Measurements from ENCODE around the gene LGI4. TPM values are rescaled to one million over a fixed set of nuclear protein-coding genes. Genes with fewer than 3 reads are reported as not detected.

Gene LGI4
- total and polyA plus RNA-seq, 3 experiments from 2014 or later, result 0.18 TPM; not detected in 2

DNA sequence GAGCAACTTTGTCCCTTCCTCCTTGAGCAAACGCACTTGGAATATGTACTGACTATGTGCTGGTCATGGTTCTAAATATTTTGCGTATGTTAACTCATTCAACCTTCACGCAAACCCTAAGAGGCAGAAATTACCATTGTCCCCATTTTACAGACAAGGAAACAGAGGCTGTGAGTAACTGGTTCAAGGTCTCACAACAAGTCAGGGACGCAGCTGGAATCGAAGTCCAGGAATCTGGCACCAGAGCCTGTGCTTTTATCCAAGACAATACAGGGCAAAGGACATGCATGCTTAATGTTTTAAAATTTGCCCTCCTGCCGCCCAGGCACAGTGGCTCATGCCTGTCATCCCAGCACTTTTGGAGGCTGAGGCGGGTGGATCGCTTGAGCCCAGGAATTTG lies 24.7 kb upstream of the LGI4 start:
- no peaks in the 10 kb centered on the region for H3K9me3 ChIP-seq (ENCODE audit: low read length)
- Mint-ChIP-seq H3K4me3 (peak overlapping the region in 3 of 7 donors; percentile 10 to 50 (median 35)), H3K27me3 (peaks cover 0 to 2% of the 10 kb centered on the region in 2 donors), H3K36me3 (peaks cover 46 to 99% (median 46%) of the 10 kb centered on the region in 3 donors), H3K9me3 (peaks cover 0 to 4% (median 2%) of the 10 kb centered on the region in 5 donors), H3K27ac (peak overlapping the region in 5 of 8 donors; percentile 50 to 99 (median 71)), H3K4me1 (peaks cover 52 to 66% (median 62%) of the 10 kb centered on the region in 3 donors)
- H3K27me3 ChIP-seq (ENCODE audit: insufficient read depth, low read length, poor library complexity, severe bottlenecking), result no peaks in the 10 kb centered on the region
- ChIA-PET POLR2A (no interaction called here), CTCF (interaction anchor here (1.1 to 1.4 kb wide), 2 partner anchors 12 to 18 kb away, joined by 3 read pairs; no protein-coding TSS in a partner anchor)
- no peak for DNase-seq
- H3K27ac ChIP-seq (ENCODE audit: low read depth, low read length), result no peak overlapping the region
- no peak overlapping the region for H3K4me3 ChIP-seq (ENCODE audit: low read length)
- peaks cover 71% of the 10 kb centered on the region for H3K36me3 ChIP-seq (ENCODE audit: insufficient read depth, low read length)
- peaks cover 26% of the 10 kb centered on the region for H3K4me1 ChIP-seq (ENCODE audit: insufficient read depth, low read length)

DNA sequence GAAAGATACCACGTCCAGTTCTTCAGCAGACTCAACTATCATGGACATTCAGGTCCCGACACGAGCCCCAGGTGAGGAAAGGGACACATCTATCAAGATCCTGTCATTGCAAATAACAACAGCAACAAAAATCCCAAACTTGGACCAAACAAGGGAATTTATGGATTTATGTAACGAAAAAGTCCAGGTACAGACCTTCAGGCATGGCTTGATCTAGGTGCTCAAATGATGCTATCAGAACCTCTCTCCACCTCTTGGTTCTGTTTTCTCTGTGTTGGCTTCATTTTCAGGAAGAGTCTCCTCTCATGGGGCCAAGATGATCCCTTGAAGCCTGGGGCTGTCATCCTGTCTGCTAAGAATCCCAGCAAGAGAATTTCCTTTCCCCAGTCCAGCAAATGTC lies 22.6 kb upstream of the LGI4 start:
- DNase-seq, result no peak
- Mint-ChIP-seq H3K27ac (peak overlapping the region; percentile 10 to 99 (median 66)), H3K4me1 (peaks cover 52 to 65% (median 62%) of the 10 kb centered on the region in 3 donors), H3K4me3 (peak overlapping the region in 6 of 7 donors; percentile 54 to 100 (median 98)), H3K36me3 (peaks cover 30 to 84% (median 33%) of the 10 kb centered on the region in 3 donors), H3K9me3 (peaks cover 0 to 4% (median 0%) of the 10 kb centered on the region in 5 donors), H3K27me3 (no peaks in the 10 kb centered on the region)
- H3K27ac ChIP-seq (ENCODE audit: low read depth, low read length), result no peak overlapping the region
- H3K4me3 ChIP-seq (ENCODE audit: low read length), result no peak overlapping the region
- ChIA-PET CTCF (no interaction called here), POLR2A (no interaction called here)
- no peaks in the 10 kb centered on the region for H3K27me3 ChIP-seq (ENCODE audit: insufficient read depth, low read length, poor library complexity, severe bottlenecking)
- H3K4me1 ChIP-seq (ENCODE audit: insufficient read depth, low read length), result peaks cover 34% of the 10 kb centered on the region
- no peaks in the 10 kb centered on the region for H3K9me3 ChIP-seq (ENCODE audit: low read length)
- peaks cover 49% of the 10 kb centered on the region for H3K36me3 ChIP-seq (ENCODE audit: insufficient read depth, low read length)

DNA sequence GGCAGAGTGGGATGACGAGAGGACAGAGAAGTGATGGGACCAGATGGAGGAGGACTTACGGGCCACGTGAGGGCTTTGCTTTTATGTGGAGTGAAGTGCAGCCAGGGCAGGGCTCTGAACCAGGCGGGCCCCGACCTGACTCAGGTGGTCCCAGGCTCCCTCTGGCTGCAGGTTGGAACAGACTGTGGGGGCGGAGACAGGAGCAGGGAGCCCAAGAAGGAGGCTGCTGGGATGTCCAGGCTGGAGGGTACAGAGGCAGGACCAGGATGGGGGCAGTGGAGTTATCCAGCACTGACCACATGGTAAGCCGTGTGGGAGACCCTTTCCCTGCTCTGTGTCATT lies 21.8 kb upstream of the LGI4 start:
- H3K4me3 Mint-ChIP-seq, result peak overlapping the region; percentile 96 to 100 (median 99)
- H3K36me3 ChIP-seq (ENCODE audit: insufficient read depth, low read length), result peaks cover 41% of the 10 kb centered on the region
- H3K4me1 Mint-ChIP-seq, result peaks cover 51 to 59% (median 55%) of the 10 kb centered on the region in 3 donors
- peak overlapping the region; percentile 91 to 100 (median 98) for H3K27ac Mint-ChIP-seq
- H3K4me1 ChIP-seq (ENCODE audit: insufficient read depth, low read length), result peaks cover 37% of the 10 kb centered on the region
- H3K27me3 ChIP-seq (ENCODE audit: insufficient read depth, low read length, poor library complexity, severe bottlenecking), result no peaks in the 10 kb centered on the region
- H3K27ac ChIP-seq (ENCODE audit: low read depth, low read length), result peak overlapping the region; percentile 91
- no peaks in the 10 kb centered on the region for H3K27me3 Mint-ChIP-seq
- H3K9me3 Mint-ChIP-seq, result no peaks in the 10 kb centered on the region
- H3K36me3 Mint-ChIP-seq, result peaks cover 23 to 76% (median 26%) of the 10 kb centered on the region in 3 donors
- CTCF ChIA-PET, result interaction anchor here (1.0 to 1.4 kb wide), 4 partner anchors 15 to 112 kb away, joined by 3 to 5 read pairs (median 4); no protein-coding TSS in a partner anchor
- H3K4me3 ChIP-seq (ENCODE audit: low read length), result peak overlapping the region; percentile 92
- no peak for DNase-seq
- H3K9me3 ChIP-seq (ENCODE audit: low read length), result no peaks in the 10 kb centered on the region
- POLR2A ChIA-PET, result no interaction called here

DNA sequence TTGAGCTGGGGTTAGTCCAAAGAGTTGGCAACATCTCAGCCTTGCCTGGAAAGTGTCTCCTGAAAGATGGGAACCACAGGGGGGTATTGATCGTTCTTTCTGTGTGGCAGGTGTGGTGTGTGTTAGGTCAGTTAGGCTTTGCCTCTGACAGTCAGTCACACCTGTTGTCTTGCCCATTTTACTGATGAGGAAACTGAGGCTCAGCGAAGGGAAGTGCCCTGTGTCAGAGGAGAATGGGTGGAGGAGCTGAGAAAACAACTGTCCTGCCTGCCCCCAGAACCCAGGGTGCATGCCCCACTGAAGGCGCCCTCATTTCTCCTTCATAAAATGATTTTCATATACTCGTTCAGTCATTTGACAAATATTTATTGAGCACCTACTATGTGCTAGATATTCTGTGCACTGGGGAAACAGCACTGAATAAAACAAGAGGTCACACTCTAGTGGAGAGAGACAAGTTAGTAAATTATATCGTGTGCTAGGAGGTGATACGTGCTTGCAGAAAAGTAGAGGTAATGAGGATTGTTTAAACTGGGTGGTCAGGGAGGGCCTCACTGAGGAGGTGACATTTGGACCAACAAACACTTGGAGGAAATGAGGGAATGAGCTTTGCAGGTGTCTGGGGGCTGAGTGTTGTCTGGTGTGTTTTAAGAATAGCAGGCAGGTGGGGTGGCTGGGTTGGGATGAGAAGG lies 21.3 kb upstream of the LGI4 start:
- no peaks in the 10 kb centered on the region for H3K27me3 ChIP-seq (ENCODE audit: insufficient read depth, low read length, poor library complexity, severe bottlenecking)
- Mint-ChIP-seq H3K9me3 (no peaks in the 10 kb centered on the region), H3K4me3 (peak overlapping the region; percentile 96 to 100 (median 99)), H3K27me3 (no peaks in the 10 kb centered on the region), H3K36me3 (peaks cover 18 to 71% (median 21%) of the 10 kb centered on the region in 3 donors), H3K27ac (peak overlapping the region; percentile 91 to 100 (median 98)), H3K4me1 (peaks cover 50 to 56% (median 51%) of the 10 kb centered on the region in 3 donors)
- H3K4me1 ChIP-seq (ENCODE audit: insufficient read depth, low read length), result peaks cover 37% of the 10 kb centered on the region
- ChIA-PET CTCF (interaction anchor here (1.0 to 1.4 kb wide), 4 partner anchors 14 to 112 kb away, joined by 3 to 5 read pairs (median 4); no protein-coding TSS in a partner anchor), POLR2A (interaction anchor here (4.9 kb wide), 1 partner anchor 14 kb away, joined by 34 read pairs; the partner anchor contains the start of gene FXYD7)
- H3K27ac ChIP-seq (ENCODE audit: low read depth, low read length), result peak overlapping the region; percentile 91
- DNase-seq, result no peak
- peaks cover 36% of the 10 kb centered on the region for H3K36me3 ChIP-seq (ENCODE audit: insufficient read depth, low read length)
- H3K4me3 ChIP-seq (ENCODE audit: low read length), result peak overlapping the region; percentile 92
- no peaks in the 10 kb centered on the region for H3K9me3 ChIP-seq (ENCODE audit: low read length)

DNA sequence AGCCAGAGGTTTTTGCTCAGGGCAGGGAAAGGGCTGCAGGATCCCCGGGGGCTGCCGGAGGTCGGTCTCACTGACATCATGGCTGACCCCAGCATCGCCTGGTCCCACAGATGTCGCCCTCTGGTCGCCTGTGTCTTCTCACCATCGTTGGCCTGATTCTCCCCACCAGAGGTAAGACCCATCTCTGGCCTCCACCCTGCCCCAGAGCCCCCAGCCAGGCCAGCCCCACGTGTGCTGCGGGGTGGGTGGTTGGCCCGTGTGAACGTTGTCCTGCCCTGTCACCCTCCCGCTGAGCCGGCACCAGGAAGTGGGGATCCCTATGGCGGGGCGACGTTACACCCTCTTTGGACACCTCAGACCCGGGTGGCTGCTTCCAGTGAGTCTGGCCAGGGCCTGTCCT lies 20.6 kb upstream of the LGI4 start:
- peak overlapping the region; percentile 96 to 100 (median 99) for H3K4me3 Mint-ChIP-seq
- Histone ChIP-seq H3K36me3 (ENCODE audit: insufficient read depth, low read length) (peaks cover 30% of the 10 kb centered on the region), H3K9me3 (ENCODE audit: low read length) (no peaks in the 10 kb centered on the region), H3K4me3 (ENCODE audit: low read length) (peak overlapping the region; percentile 92), H3K4me1 (ENCODE audit: insufficient read depth, low read length) (peaks cover 37% of the 10 kb centered on the region), H3K27me3 (ENCODE audit: insufficient read depth, low read length, poor library complexity, severe bottlenecking) (no peaks in the 10 kb centered on the region), H3K27ac (ENCODE audit: low read depth, low read length) (peak overlapping the region; percentile 91)
- H3K27ac Mint-ChIP-seq, result peak overlapping the region; percentile 91 to 100 (median 98)
- H3K27me3 Mint-ChIP-seq, result no peaks in the 10 kb centered on the region
- H3K36me3 Mint-ChIP-seq, result peaks cover 12 to 64% (median 20%) of the 10 kb centered on the region in 3 donors
- H3K4me1 Mint-ChIP-seq, result peaks cover 49 to 53% (median 49%) of the 10 kb centered on the region in 3 donors
- CTCF ChIA-PET, result interaction anchor here (1.0 to 4.0 kb wide), 5 partner anchors 14 to 111 kb away, joined by 3 to 29 read pairs (median 4); no protein-coding TSS in a partner anchor
- no peaks in the 10 kb centered on the region for H3K9me3 Mint-ChIP-seq
- POLR2A ChIA-PET, result interaction anchor here (2.0 to 4.9 kb wide), 2 partner anchors 13 to 58 kb away, joined by 7 to 34 read pairs; partner anchors contain the start of gene FXYD7
- peak in 2 of 5 donors; percentile 20 to 24 for DNase-seq

DNA sequence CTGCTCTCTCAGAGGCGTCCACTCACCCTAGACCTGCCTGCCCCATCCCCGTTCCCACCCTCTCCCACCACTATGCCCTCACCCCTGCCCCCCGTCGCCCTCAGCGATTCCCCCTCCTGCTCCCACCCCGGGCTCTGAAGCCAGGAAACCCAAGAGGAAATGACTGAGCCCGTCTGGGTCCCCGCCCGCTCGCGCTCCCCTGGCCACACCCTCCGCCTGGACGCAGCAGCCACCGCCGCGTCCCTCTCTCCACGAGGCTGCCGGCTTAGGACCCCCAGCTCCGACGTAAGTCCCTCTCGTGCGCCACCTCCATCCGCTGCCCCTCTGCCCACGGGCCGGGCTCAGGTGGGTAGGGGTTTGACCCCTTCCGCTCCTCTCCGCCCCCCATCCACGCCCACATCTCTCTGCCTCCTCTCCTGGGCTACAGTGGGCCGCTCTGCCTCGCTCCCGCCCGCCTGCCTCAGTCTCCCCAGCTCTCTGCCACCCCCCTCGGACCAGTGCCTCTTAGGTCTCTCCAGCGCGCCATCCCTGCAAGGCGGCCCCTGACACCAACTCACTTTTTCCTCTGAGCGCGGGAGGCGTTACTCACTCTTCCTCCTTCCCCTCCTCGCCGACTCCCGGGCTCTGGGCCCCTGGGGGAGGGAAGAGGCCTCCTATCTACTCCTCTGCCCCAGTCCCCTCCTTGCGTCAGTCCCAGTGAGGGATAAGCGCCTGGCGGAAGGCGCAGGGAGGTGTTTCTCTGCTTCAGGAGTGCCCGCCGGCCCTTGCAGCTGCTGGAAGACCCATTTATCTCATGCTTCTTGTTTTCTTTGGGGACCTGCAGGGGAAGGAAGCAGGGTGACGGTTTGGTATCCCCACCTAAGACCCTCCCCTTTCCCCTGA lies 19.9 kb upstream of the LGI4 start, which contains the start of gene FXYD5:
Gene FXYD5 (plus strand): TSS at position 211 of the 882 bp plus-strand sequence. CDS start 816 bp downstream, outside the sequence.
- Histone ChIP-seq H3K27me3 (ENCODE audit: insufficient read depth, low read length, poor library complexity, severe bottlenecking) (no peaks in the 10 kb centered on the region), H3K9me3 (ENCODE audit: low read length) (no peaks in the 10 kb centered on the region), H3K4me3 (ENCODE audit: low read length) (peak within 1 kb of the TSS; percentile 92), H3K27ac (ENCODE audit: low read depth, low read length) (peak within 1 kb of the TSS; percentile 91), H3K4me1 (ENCODE audit: insufficient read depth, low read length) (peaks cover 37% of the 10 kb centered on the region), H3K36me3 (ENCODE audit: insufficient read depth, low read length) (peaks cover 29% of the 10 kb centered on the region)
- Mint-ChIP-seq H3K4me1 (peaks cover 49 to 52% (median 49%) of the 10 kb centered on the region in 3 donors), H3K27ac (peak within 1 kb of the TSS; percentile 91 to 100 (median 98)), H3K4me3 (peak within 1 kb of the TSS; percentile 96 to 100 (median 99)), H3K9me3 (no peaks in the 10 kb centered on the region), H3K27me3 (no peaks in the 10 kb centered on the region), H3K36me3 (peaks cover 10 to 57% (median 20%) of the 10 kb centered on the region in 3 donors)
- POLR2A ChIA-PET, result interaction anchor here (0.6 to 4.9 kb wide), 8 partner anchors 12 to 113 kb away, joined by 3 to 34 read pairs (median 4); partner anchors contain the start of gene FXYD7
- DNase-seq, result peak; percentile 58 to 77 (median 62)
- CTCF ChIA-PET, result interaction anchor here (0.6 to 4.0 kb wide), 21 partner anchors 8 to 141 kb away, joined by 3 to 29 read pairs (median 4); partner anchors contain the start of genes FAM187B and FXYD3
